ENCODE results near the gene S1PR3.

The S1PR3 gene

DNA sequence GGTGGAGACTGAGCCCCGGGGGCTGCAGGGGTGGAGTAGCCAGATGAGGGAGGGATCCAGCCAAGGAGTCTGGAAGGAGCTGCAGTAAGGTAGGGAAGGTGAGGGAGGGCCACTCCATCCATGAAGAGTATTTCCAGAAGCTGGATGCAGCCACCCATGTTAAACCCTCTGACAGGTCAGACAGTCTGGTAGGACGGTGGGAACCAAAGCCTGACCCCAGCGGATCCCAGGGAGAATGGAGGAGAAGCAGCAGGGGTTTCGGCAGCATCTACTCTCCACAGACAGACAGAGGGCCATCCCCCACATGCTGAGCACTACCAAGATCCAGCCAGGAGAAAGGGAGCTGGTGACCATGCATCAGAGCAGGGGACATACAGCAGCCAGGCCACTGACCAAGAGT, 22.5 kb upstream of the S1PR3 start:
- no peak for DNase-seq (ENCODE audit: low spot score)
- FAIRE-seq: no peak

GRCh38 chr9:88969646-88970373, 21.5 kb upstream of the S1PR3 start:
- FAIRE-seq (no peak), DNase-seq (ENCODE audit: low spot score) (no peak)

- no peak for DNase-seq (ENCODE audit: low spot score)
- no peak for FAIRE-seq
Observed at GRCh38 chr9:88971131-88971960, 19.9 kb upstream of the S1PR3 start.

DNA sequence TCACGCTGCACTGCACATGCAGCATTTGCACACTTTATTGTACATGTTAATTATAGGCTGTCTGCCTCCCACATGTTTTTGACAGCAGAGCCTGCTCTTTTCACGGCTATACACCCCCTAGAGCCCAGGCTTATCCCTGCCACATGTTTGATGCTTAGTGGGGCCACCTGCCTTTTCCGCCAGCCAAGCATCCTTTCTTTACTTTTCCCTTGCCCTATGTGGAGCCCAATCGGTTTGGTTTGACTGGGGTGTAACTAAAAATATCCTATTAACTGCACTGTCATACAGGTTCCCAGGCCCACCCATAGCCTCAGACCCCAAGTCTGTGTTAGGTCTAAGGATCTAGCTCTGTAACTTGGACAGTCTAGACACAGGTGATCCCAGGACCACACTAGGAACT, 18.9 kb upstream of the S1PR3 start:
- no peak for FAIRE-seq
- DNase-seq (ENCODE audit: low spot score): no peak

DNA sequence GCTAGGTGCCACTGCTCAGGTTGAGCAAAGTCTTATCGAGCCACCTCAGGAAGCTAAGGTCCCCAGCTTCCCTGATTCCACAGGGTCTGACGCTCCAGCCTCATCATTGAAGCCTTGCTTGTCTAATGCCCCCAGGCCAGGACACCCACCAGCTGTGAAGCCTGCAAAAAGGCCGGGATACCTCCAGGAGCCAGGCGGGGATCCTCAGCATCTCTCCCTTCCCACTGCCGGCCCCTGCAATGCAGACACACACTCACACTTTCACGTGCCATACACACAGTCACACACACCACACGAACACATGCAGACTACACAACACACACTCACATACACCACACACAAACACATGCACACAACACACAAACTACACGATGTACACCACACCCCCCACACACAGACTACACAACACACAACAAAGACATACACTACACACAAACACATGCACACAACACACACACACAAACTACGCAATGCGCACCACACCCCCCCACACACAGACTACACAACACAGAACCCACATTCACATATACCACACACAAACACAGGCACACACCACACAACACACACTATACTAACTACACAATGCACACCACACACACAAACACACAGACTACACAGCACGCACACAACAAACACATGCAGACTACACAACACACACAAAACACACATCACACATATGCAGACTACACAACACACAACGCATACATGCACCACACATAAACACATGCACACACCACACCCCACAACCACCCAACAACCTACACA, 17.8 kb upstream of the S1PR3 start:
- DNase-seq (ENCODE audit: low spot score): no peak
- no peak for FAIRE-seq

- FAIRE-seq (no peak), DNase-seq (ENCODE audit: low spot score) (no peak)
Observed at GRCh38 chr9:88974641-88975040, 16.6 kb upstream of the S1PR3 start.

- DNase-seq (ENCODE audit: low spot score) (no peak), FAIRE-seq (no peak)
Observed at GRCh38 chr9:88975966-88976889, 15.0 kb upstream of the S1PR3 start.

DNA sequence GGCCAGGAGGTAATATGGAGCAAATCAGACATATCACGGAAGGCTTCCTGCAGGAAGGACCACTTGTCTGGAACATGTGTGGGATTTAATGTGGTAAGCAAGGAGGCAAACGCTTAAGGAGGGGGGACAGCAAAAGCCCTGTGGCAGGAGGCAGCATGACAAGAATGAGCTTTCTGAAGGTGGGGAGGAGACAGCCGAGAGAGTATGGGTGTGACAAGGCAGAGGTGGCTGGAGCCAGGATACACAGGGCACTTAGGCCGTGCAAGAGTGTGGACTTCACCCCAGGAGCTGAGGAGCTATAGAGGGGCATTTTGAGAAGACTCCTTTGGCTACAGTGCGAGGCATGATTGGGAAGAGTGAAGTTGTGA, 14.4 kb upstream of the S1PR3 start:
- FAIRE-seq: no peak
- no peak for DNase-seq (ENCODE audit: low spot score)

DNA sequence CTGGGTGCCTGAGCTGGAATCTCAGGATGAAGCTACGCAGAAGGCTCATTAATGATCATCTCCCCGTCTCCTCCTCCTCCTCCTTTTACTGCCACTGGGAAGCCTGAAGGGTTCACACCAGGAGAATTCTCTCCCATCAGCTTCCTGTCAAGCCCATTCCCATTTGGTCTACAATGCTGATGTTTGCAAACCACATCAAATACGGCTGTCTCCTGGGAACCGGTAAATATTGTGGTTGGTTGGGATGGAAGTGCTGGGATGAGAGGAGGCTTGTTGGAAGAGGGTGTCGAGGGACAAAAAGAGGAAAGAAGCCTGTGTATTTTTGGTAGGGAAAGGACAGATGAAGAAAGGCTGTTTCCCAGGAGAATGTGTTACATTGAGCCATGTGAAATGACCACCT, 13.2 kb upstream of the S1PR3 start:
- no peak for DNase-seq (ENCODE audit: low spot score)
- FAIRE-seq: no peak

GRCh38 chr9:88979021-88979420, 12.2 kb upstream of the S1PR3 start:
- no peak for FAIRE-seq

DNA sequence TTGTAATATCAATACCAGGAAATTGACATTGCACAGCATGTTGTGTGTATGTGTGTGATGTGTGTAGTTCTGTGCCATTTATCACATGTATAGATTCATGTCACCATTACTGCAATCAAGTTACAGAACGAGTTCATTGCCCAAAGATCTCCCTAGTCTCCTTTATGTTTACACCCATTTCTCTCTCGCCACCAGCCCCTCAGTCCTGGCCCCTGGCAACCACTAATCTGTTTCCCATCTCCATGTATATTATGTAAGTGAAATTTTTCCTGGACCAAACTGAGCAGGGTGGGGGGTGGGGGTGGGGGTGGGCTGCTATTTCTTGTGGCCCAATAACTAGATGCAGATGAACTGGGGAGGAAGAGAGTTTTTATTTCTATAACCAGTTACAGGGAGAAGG, 11.5 kb upstream of the S1PR3 start:
- FAIRE-seq (no peak), DNase-seq (ENCODE audit: low spot score) (no peak)

More at GRCh38 chr9:88979021-88979420, 12.2 kb upstream of the S1PR3 start:
- no peak for DNase-seq (ENCODE audit: low spot score)

DNA sequence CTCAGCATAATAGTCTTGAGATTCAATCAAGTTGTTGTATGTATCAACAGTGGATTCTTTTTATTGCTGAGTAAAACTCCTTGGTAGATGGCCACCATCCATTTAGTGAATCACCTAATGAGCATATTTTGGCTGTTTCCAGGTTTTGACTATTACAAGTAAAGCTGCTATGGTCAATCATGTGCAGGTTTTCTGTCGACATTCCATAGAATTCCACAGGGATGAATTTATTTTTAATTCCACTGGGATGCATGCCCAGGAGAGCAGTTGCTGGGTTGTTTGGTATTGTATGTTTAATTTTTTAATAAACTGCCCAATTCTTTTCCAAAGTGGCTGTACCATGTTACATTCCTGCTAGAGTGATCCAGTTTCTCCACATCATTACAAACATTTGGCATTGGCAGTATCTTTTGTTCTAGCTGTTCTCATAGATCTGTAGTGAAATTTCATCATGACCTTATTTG, 10.5 kb upstream of the S1PR3 start:
- FAIRE-seq (no peak), DNase-seq (ENCODE audit: low spot score) (no peak)

DNA sequence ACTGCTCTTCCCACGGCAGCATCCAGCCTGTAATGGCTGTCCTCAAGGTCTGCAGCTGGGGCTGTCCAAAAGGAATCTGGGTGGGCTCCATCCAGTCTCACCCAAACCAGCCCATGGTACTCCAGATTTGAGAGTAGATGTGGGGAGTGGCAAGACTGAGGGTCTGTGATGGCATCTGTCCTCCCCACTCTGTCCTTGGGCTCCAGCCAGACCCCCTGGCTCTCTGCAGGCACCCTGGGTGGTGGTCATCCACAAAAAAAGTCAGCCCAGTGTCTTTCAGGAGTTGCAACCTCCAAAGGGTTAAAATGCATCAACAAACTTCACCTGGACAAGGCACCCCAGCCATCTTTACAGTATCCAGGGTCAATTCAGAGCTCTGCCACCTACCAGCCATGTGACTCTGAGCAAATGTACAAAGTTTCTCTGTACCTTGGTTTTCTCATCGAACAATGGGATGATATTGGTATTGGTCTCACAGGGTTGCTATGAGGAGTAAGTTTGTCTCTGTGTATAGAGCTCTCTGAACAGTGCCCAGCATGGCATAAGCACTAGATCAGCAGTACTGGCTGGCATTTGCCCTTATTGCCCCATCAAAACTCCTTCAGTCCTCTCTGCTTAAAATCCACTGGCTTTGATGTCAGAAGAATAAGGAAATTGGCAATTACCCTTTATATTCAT, 7.3 kb upstream of the S1PR3 start:
- FAIRE-seq (no peak), DNase-seq (ENCODE audit: low spot score) (no peak)

DNA sequence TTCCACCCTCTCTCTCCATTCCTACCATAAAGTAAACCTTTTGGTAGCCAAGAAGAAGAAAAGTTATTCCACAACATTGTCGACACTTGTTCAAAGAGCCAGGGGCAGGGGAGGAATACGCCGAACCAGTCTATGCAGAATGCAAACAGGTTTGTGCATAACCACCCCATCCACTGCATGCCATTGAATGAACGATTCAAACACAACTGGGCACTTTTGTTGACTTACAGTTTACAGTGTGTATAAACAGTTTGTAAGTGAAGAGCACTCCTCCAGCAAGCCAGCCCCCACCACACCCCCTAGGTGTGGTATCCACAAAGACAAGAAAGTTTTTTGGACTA, 6.8 kb upstream of the S1PR3 start:
- no peak for DNase-seq (ENCODE audit: low spot score)
- no peak for FAIRE-seq

GRCh38 chr9:88985616-88986015, 5.7 kb upstream of the S1PR3 start:
- FAIRE-seq (no peak), DNase-seq (ENCODE audit: low spot score) (no peak)

- FAIRE-seq (no peak), DNase-seq (ENCODE audit: low spot score) (no peak)
Observed at GRCh38 chr9:88986776-88987175, 4.5 kb upstream of the S1PR3 start.

DNA sequence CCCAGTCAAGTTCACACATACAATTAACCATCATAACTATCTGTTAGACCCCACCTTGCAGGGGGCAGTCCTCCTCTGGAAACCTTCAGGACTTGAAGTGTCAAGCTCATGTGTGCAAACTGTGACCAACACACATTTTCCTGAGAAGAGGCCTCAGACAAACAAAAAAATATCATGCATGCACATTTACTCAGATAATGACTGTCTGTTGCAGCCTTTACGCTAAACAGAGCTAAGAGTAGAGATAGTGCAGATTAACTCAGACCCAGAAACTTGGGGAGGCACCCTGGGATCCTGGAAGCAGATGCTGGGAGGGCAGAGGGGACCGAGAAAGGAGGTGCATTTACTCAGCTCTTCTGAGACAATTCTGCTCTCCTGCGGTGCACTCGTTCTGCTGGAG, 3.6 kb upstream of the S1PR3 start:
- FAIRE-seq (no peak), DNase-seq (ENCODE audit: low spot score) (no peak)

- DNase-seq (ENCODE audit: low spot score): no peak
- FAIRE-seq: no peak
Observed at GRCh38 chr9:88988796-88989641, 2.2 kb upstream of the S1PR3 start.

DNA sequence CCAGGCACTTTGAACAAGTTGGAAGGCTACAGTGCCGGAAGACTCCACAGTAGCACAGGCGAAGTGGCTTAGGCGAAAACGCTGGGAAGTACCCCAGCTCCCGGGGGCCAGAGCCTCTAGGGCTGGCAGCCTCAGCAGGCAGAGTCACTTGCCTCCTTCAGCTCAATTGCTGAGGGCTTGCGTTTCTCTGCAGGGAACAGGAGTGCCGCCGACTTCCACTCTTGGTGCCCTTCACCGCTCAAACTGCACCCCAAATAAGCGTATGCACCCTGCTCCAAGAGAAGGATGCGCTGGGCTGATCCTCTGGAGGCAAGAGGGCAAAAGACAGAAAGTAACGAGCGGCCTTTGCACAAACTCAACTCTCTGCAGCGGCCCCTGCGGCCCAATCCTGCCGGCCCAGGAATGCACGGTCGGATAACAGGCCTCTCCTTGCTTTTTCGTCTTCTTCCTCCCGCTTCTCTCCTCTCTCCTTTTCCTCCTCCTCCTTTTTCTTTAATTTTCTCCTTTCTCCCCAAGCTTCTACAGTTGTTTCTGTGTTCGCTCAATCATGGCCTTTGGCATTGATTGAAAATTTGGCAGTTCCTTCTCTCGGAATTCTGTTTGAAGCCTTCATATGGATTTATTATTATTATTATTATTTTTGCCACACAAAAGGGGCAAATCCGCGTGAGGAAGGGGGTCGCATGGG, 1.1 kb upstream of the S1PR3 start:
- no peak for DNase-seq (ENCODE audit: low spot score)
- FAIRE-seq: no peak
